Fibroblast of villous mesenchyme (primary cell): ENCODE measurements around the gene TENT4A. TPM values are rescaled to one million over a fixed set of nuclear protein-coding genes. Genes with fewer than 3 reads are reported as not detected.

ENCODE experiments used
- DNase-seq: peaks from one replicate; pipeline ENCODE4 v3.0.0-alpha.2; 2010; ENCODE audit warnings: low read depth
- H3K4me3 ChIP-seq: 2 replicates; pipeline ENCODE4 v1.5.1; 2011; ENCODE audit warnings: low read depth, mild to moderate bottlenecking, low read length
- total RNA-seq: library from RNA; depleted of rRNA; stranded (reverse); fragments of >200 nt; gene quantifications from 2 replicates; pipeline ENCODE4 v1.2.3, GENCODE V29; 2012
- TF ChIP-seq, protein P1 (sequence below): IDR thresholded peaks from 2 replicates; pipeline ENCODE4 v1.5.1; 2012; ENCODE audit warnings: low read depth, mild to moderate bottlenecking, low read length; ENCODE audit not compliant: insufficient read depth

The TENT4A gene
- total RNA-seq, 1 donor = 23.3 TPM

DNA sequence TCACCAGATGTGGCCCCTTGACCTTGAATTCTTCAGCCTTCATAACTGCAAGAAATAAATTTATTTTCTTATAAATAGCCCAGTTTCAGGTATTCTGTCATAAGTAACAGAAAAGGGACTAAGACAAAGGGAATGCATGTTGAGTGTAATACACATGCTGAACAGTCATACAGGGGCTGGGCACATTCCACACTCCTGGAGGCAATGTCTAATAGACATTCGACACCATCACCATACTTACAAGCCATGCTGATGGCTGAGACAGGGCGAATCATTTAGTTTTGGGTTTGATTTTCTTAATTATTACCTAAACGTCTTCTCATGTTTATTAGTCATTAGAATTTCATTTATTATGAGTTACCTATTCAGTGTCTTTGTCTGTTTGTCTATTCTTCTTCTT is 68.5 kb downstream of the TENT4A start:
- DNase-seq = no peak
- TF ChIP-seq, protein P1, sequence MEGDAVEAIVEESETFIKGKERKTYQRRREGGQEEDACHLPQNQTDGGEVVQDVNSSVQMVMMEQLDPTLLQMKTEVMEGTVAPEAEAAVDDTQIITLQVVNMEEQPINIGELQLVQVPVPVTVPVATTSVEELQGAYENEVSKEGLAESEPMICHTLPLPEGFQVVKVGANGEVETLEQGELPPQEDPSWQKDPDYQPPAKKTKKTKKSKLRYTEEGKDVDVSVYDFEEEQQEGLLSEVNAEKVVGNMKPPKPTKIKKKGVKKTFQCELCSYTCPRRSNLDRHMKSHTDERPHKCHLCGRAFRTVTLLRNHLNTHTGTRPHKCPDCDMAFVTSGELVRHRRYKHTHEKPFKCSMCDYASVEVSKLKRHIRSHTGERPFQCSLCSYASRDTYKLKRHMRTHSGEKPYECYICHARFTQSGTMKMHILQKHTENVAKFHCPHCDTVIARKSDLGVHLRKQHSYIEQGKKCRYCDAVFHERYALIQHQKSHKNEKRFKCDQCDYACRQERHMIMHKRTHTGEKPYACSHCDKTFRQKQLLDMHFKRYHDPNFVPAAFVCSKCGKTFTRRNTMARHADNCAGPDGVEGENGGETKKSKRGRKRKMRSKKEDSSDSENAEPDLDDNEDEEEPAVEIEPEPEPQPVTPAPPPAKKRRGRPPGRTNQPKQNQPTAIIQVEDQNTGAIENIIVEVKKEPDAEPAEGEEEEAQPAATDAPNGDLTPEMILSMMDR = no peak
- no peak overlapping the region for H3K4me3 ChIP-seq

DNA sequence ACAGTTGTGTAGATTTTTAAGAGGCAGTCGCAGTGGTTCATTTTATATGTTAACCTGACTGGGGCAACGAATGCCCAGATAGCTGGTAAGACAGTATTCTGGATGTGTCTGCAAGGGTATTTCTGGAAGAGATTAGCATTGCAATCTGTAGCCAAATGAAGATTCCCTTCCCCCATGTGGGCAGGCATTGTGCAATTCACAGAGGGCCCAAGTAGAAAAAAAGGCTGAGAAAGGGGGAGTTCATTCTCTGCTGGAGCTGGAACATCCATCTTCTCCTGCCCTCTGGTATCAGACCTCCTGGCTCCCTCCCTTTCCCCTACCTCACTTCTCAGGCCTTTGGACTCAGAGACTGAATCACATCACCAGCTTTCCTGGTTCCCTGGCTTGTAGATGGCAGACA is 70.6 kb downstream of the TENT4A start:
- TF ChIP-seq, protein P1 = no peak
- DNase-seq = peak; percentile 18
- no peak overlapping the region for H3K4me3 ChIP-seq

DNA sequence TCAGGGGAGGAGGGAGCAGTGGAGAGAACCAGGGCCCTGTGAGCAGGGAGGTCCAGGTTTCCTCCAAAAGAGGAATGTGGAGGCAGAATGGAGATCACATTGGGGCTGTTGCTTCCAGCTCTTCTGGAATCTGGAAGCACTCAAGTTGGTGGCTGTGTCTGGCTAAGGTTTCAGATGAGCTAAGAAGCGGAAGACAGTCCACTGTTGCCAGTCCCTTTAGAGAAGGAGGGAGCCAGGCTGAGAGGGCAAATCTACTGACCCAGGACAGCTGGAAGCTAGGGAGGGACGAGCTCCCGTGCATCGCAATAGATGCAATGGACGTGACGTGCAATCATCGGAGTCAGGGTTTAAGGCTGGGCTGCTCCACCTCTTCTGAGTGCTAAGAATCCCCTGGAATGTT is 71.2 kb downstream of the TENT4A start:
- no peak overlapping the region for H3K4me3 ChIP-seq
- no peak for DNase-seq
- TF ChIP-seq, protein P1 = no peak

DNA sequence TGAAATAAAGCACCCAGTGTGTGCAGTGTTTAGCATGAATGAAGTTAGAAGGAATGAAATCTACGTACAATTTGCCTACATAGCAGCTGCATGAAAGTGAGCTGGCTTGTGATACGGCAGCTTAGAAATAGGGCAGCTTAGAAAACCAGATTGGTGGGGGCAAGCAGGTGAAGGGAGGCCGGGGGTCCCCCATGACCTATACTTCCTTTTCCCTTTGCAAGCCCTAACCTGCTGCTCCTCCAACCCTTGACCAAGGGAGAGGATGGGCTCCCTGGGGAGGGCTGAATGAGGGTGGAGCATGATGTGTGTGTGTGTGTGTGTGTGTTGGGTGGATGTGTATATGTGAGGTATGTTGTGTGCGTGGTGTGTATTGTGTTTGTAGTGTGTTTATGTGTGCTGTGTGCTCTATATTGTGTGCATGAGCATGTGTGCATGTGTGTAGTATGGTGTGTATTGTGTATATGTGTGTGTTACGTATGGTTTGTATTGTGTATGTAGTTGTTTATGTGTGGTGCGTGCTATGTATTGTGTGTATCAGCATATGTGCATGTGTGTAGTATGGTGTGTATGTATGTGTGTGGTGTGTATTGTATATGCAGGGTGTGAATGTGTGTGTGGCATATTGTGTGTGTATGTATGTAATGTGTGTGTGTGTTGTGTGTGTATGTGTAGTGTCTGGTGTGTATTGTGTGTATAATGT is 72.1 kb downstream of the TENT4A start:
- H3K4me3 ChIP-seq = no peak overlapping the region
- TF ChIP-seq, protein P1 = no peak
- DNase-seq = no peak

DNA sequence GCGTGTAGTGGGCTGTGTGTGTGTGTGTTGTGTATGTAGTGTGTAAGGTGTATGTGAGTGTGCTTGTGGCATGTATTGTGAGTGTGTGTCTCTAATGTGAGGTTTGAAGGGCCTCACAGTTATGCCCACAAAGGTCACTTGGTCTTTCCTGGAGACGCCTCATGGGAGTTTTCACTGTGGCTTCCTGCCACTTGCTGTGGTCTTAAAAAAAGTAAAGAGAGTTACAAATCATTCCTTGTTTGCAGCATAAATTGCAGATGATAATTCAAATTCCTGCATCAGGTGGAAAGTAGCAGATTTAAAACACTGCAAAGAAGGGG is 72.6 kb downstream of the TENT4A start:
- TF ChIP-seq, protein P1 = no peak
- DNase-seq = no peak
- H3K4me3 ChIP-seq = no peak overlapping the region

DNA sequence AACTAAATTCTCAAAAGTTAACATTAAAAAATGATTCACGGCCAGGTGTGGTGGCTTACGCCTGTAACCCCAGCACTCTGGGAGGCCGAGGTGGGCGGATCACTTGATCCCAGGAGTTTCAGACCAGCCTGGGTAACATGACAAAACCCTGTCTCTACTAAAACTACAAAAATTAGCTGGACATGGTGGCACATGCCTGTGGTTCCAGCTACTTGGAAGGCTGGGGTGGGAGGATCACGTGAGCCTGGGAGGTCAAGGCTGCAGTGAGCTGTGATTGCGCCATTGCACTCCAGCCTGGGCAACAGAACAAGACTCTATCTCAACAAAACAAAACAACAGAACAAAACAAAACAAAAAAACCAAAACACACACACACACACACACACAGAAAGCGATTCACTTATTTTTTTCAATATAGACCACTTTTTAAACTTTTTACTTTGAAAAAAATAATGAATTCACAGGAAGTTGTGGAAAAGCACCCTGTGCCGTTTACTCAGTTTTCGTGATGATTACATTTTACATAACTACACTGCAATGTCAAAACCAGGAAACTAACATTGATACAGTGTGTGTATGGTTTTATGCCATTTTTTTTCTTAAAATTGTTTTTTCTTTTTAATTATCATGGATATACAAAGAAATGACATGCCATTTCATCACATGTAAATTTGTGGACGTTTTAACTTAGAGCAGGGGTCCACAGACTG is 73.7 kb downstream of the TENT4A start:
- no peak overlapping the region for H3K4me3 ChIP-seq
- peak; percentile 75 for DNase-seq
- TF ChIP-seq, protein P1 = no peak
